Activated CD4-positive, alpha-beta memory T cell treated with anti-CD3 and anti-CD28 coated beads, Interleukin-2, amount 10 ng/mL, durations not matched to agents 7 days and 5 days (primary cell): ENCODE measurements around the gene CUEDC1. TPM values are rescaled to one million over a fixed set of nuclear protein-coding genes. Genes with fewer than 3 reads are reported as not detected.
A peak's percentile ranks its signal among the peaks of the same experiment; 100 is the strongest.

Source experiments
- CTCF ChIA-PET: fragments of 350-600 bp; sonication (Branson Sonifier 250); formaldehyde crosslinking; loops from one replicate; lab custom pipeline; 2021; ENCODE audit warnings: antibody characterized with exemption, inconsistent platforms; lab: Charles Lee
- POLR2A ChIA-PET: fragments of 350-600 bp; sonication (Branson Sonifier 250); formaldehyde crosslinking; loops from one replicate; lab custom pipeline; 2021; ENCODE audit warnings: antibody characterized with exemption; lab: Charles Lee
- DNase-seq: peaks from one replicate; pipeline ENCODE4 v3.0.0-alpha.2; 2020
- H3K27ac Mint-ChIP-seq: one replicate; pipeline ENCODE4 v1.8.0; 2021; ENCODE audit warnings: mild to moderate bottlenecking, mixed read lengths
- H3K27me3 Mint-ChIP-seq: one replicate; pipeline ENCODE4 v1.8.0; 2021; ENCODE audit warnings: mixed read lengths
- H3K36me3 Mint-ChIP-seq: one replicate; pipeline ENCODE4 v1.8.0; 2021; ENCODE audit warnings: low read depth, mixed read lengths
- H3K4me1 Mint-ChIP-seq: one replicate; pipeline ENCODE4 v1.8.0; 2021; ENCODE audit warnings: mixed read lengths
- H3K4me3 Mint-ChIP-seq: one replicate; pipeline ENCODE4 v1.8.0; 2021; ENCODE audit warnings: mild to moderate bottlenecking, mixed read lengths
- H3K9me3 Mint-ChIP-seq: one replicate; pipeline ENCODE4 v1.8.0; 2021; ENCODE audit warnings: mixed read lengths
- total RNA-seq, 2 experiments: library from RNA; stranded (reverse); gene quantifications; one replicate each; pipeline ENCODE4 v1.2.3, GENCODE V29; 2021

The CUEDC1 gene
- total RNA-seq, 2 experiments from 2014 or later, result 0.25 TPM; not detected in 1

GRCh38 chr17:57993471-57994365, 38.5 kb upstream of the CUEDC1 start:
- H3K27me3 Mint-ChIP-seq, result no peaks in the 10 kb centered on the region
- H3K36me3 Mint-ChIP-seq, result peaks cover 43% of the 10 kb centered on the region
- no peak for DNase-seq
- POLR2A ChIA-PET, result interaction anchor here (0.6 to 7.4 kb wide), 9 partner anchors 9 to 159 kb away, joined by 3 to 86 read pairs (median 4); partner anchors contain the start of genes MRPS23 and SRSF1
- CTCF ChIA-PET, result interaction anchor here (0.7 to 11.0 kb wide), 7 partner anchors 8 to 160 kb away, joined by 3 to 137 read pairs (median 6); no protein-coding TSS in a partner anchor
- peaks cover 65% of the 10 kb centered on the region for H3K4me1 Mint-ChIP-seq
- H3K27ac Mint-ChIP-seq, result no peak overlapping the region
- H3K4me3 Mint-ChIP-seq, result no peak overlapping the region
- no peaks in the 10 kb centered on the region for H3K9me3 Mint-ChIP-seq

- CTCF ChIA-PET, result interaction anchor here (1.2 to 2.8 kb wide), 3 partner anchors 8 to 158 kb away, joined by 3 to 29 read pairs (median 4); no protein-coding TSS in a partner anchor
- peaks cover 26% of the 10 kb centered on the region for H3K36me3 Mint-ChIP-seq
- no peak overlapping the region for H3K4me3 Mint-ChIP-seq
- DNase-seq, result no peak
- POLR2A ChIA-PET, result interaction anchor here (2.4 to 5.4 kb wide), 4 partner anchors 8 to 141 kb away, joined by 8 to 61 read pairs (median 33); partner anchors contain the start of genes MRPS23 and SRSF1
- H3K27me3 Mint-ChIP-seq, result no peaks in the 10 kb centered on the region
- H3K4me1 Mint-ChIP-seq, result peaks cover 58% of the 10 kb centered on the region
- H3K27ac Mint-ChIP-seq, result no peak overlapping the region
- H3K9me3 Mint-ChIP-seq, result no peaks in the 10 kb centered on the region
Measured at GRCh38 chr17:57991537-57991936, 36.3 kb upstream of the CUEDC1 start.

- Mint-ChIP-seq H3K4me1 (peaks cover 60% of the 10 kb centered on the region), H3K36me3 (peaks cover 24% of the 10 kb centered on the region), H3K27me3 (no peaks in the 10 kb centered on the region), H3K4me3 (no peak overlapping the region), H3K9me3 (no peaks in the 10 kb centered on the region), H3K27ac (no peak overlapping the region)
- no peak for DNase-seq
- ChIA-PET POLR2A (interaction anchor here (1.1 to 5.4 kb wide), 7 partner anchors 9 to 349 kb away, joined by 3 to 61 read pairs (median 8); partner anchors contain the start of genes MRPS23 and SRSF1), CTCF (interaction anchor here (1.2 to 2.8 kb wide), 5 partner anchors 10 to 157 kb away, joined by 3 to 29 read pairs (median 3); partner anchors contain the start of gene SRSF1)
Measured at GRCh38 chr17:57990037-57990436, 34.8 kb upstream of the CUEDC1 start.

GRCh38 chr17:57988301-57989250, 33.4 kb upstream of the CUEDC1 start:
- Mint-ChIP-seq H3K27ac (peak overlapping the region; percentile 89), H3K36me3 (peaks cover 35% of the 10 kb centered on the region), H3K4me1 (peaks cover 65% of the 10 kb centered on the region), H3K9me3 (no peaks in the 10 kb centered on the region), H3K27me3 (no peaks in the 10 kb centered on the region), H3K4me3 (peak overlapping the region; percentile 91)
- CTCF ChIA-PET, result interaction anchor here (0.5 to 2.8 kb wide), 6 partner anchors 11 to 859 kb away, joined by 3 to 29 read pairs (median 4); partner anchors contain the start of gene SRSF1
- DNase-seq, result peak; percentile 73
- POLR2A ChIA-PET, result interaction anchor here (1.0 to 5.4 kb wide), 8 partner anchors 8 to 351 kb away, joined by 3 to 61 read pairs (median 8); partner anchors contain the start of genes MRPS23 and SRSF1

- Mint-ChIP-seq H3K36me3 (peaks cover 43% of the 10 kb centered on the region), H3K27me3 (no peaks in the 10 kb centered on the region), H3K27ac (peak within 1 kb of the TSS; percentile 89), H3K4me3 (peak within 1 kb of the TSS; percentile 92), H3K4me1 (peaks cover 68% of the 10 kb centered on the region), H3K9me3 (no peaks in the 10 kb centered on the region)
- peak; percentile 82 for DNase-seq
- ChIA-PET POLR2A (interaction anchor here (1.0 to 5.4 kb wide), 6 partner anchors 12 to 127 kb away, joined by 3 to 61 read pairs (median 6); partner anchors contain the start of genes CUEDC1 and SRSF1), CTCF (interaction anchor here (0.9 to 1.2 kb wide), 3 partner anchors 12 to 131 kb away, joined by 4 to 10 read pairs (median 5); partner anchors contain the start of gene SRSF1)
Measured at GRCh38 chr17:57987581-57988300, 32.5 kb upstream of the CUEDC1 start, which contains the start of gene VEZF1. Gene VEZF1, minus strand, starts transcription at chr17:57988254. Its CDS starts 143 bp downstream, at chr17:57988111.

GRCh38 chr17:57986841-57987580, 31.8 kb upstream of the CUEDC1 start:
- peak; percentile 26 for DNase-seq
- ChIA-PET POLR2A (interaction anchor here (0.9 to 5.4 kb wide), 10 partner anchors 9 to 126 kb away, joined by 3 to 61 read pairs (median 4); partner anchors contain the start of genes CUEDC1 and SRSF1), CTCF (interaction anchor here (0.6 to 1.6 kb wide), 6 partner anchors 12 to 167 kb away, joined by 3 to 18 read pairs (median 4); no protein-coding TSS in a partner anchor)
- Mint-ChIP-seq H3K36me3 (peaks cover 46% of the 10 kb centered on the region), H3K4me1 (peaks cover 70% of the 10 kb centered on the region), H3K4me3 (peak overlapping the region; percentile 92), H3K9me3 (no peaks in the 10 kb centered on the region), H3K27me3 (no peaks in the 10 kb centered on the region), H3K27ac (peak overlapping the region; percentile 83)

GRCh38 chr17:57985675-57985974, 30.4 kb upstream of the CUEDC1 start:
- H3K4me3 Mint-ChIP-seq, result no peak overlapping the region
- H3K4me1 Mint-ChIP-seq, result peaks cover 70% of the 10 kb centered on the region
- H3K27ac Mint-ChIP-seq, result peak overlapping the region; percentile 7
- ChIA-PET POLR2A (interaction anchor here (0.9 to 2.8 kb wide), 7 partner anchors 10 to 136 kb away, joined by 4 to 40 read pairs (median 6); partner anchors contain the start of genes CUEDC1, MRPS23 and SRSF1), CTCF (interaction anchor here (0.6 to 1.6 kb wide), 10 partner anchors 9 to 130 kb away, joined by 3 to 18 read pairs (median 6); partner anchors contain the start of gene CUEDC1)
- DNase-seq, result no peak
- peaks cover 55% of the 10 kb centered on the region for H3K36me3 Mint-ChIP-seq
- no peaks in the 10 kb centered on the region for H3K27me3 Mint-ChIP-seq
- no peaks in the 10 kb centered on the region for H3K9me3 Mint-ChIP-seq

GRCh38 chr17:57984936-57985674, 29.9 kb upstream of the CUEDC1 start:
- no peak overlapping the region for H3K4me3 Mint-ChIP-seq

GRCh38 chr17:57984261-57984890, 29.2 kb upstream of the CUEDC1 start:
- Mint-ChIP-seq H3K36me3 (peaks cover 63% of the 10 kb centered on the region), H3K4me1 (peaks cover 63% of the 10 kb centered on the region), H3K27ac (no peak overlapping the region), H3K27me3 (no peaks in the 10 kb centered on the region), H3K9me3 (no peaks in the 10 kb centered on the region), H3K4me3 (no peak overlapping the region)
- DNase-seq, result no peak
- ChIA-PET CTCF (interaction anchor here (1.4 to 1.6 kb wide), 3 partner anchors 11 to 92 kb away, joined by 3 to 5 read pairs (median 4); no protein-coding TSS in a partner anchor), POLR2A (interaction anchor here (1.5 to 2.8 kb wide), 3 partner anchors 22 to 135 kb away, joined by 4 to 40 read pairs (median 6); partner anchors contain the start of genes CUEDC1, MRPS23 and SRSF1)

More at GRCh38 chr17:57984936-57985674, 29.9 kb upstream of the CUEDC1 start:
- Mint-ChIP-seq H3K27ac (no peak overlapping the region), H3K4me1 (peaks cover 70% of the 10 kb centered on the region), H3K36me3 (peaks cover 61% of the 10 kb centered on the region), H3K9me3 (no peaks in the 10 kb centered on the region), H3K27me3 (no peaks in the 10 kb centered on the region)
- ChIA-PET CTCF (interaction anchor here (1.0 to 1.6 kb wide), 5 partner anchors 10 to 93 kb away, joined by 3 to 6 read pairs (median 4); partner anchors contain the start of gene CUEDC1), POLR2A (interaction anchor here (1.5 to 2.8 kb wide), 4 partner anchors 16 to 136 kb away, joined by 4 to 40 read pairs (median 5); partner anchors contain the start of genes CUEDC1, MRPS23 and SRSF1)
- no peak for DNase-seq
